Measurements from ENCODE around the gene RNU6-9.
"Not testable (repeated sequence)": the region's sequence is repeated elsewhere in the genome, so short reads cannot be mapped to it uniquely, and the experiment has no call there.

The RNU6-9 gene

DNA sequence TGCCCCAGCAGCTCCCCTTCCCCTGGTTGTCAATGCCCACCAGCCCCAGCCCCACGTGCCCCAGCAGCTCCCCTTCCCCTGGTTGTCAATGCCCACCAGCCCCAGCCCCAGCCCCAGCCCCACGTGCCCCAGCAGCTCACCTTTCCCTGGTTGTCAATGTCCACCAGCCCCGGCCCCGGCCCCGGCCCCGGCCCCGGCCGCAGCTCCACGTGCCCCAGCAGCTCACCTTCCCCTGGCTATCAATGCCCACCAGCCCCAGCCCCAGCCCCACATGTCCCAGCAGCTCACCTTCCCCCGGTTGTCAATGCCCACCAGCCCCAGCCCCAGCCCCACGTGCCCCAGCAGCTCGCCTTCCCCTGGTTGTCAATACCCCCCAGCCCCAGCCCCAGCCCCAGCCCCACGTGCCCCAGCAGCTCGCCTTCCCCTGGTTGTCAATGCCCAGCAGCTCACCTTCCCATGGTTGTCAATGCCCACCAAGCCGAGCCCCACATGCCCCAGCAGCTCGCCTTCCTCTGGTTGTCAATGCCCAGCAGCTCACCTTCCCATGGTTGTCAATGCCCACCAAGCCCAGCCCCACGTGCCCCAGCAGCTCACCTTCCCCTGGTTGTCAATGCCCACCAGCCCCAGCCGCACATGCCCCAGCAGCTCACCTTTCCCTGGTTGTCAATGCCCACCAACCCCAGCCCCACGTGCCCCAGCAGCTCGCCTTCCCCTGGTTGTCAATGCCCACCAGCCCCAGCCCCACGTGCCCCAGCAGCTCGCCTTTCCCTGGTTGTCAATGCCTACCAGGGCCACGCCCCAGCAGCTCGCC, 14.3 kb upstream of the RNU6-9 start:
- not testable (repeated sequence) for DNase-seq (ENCODE audit: low spot score)

DNA sequence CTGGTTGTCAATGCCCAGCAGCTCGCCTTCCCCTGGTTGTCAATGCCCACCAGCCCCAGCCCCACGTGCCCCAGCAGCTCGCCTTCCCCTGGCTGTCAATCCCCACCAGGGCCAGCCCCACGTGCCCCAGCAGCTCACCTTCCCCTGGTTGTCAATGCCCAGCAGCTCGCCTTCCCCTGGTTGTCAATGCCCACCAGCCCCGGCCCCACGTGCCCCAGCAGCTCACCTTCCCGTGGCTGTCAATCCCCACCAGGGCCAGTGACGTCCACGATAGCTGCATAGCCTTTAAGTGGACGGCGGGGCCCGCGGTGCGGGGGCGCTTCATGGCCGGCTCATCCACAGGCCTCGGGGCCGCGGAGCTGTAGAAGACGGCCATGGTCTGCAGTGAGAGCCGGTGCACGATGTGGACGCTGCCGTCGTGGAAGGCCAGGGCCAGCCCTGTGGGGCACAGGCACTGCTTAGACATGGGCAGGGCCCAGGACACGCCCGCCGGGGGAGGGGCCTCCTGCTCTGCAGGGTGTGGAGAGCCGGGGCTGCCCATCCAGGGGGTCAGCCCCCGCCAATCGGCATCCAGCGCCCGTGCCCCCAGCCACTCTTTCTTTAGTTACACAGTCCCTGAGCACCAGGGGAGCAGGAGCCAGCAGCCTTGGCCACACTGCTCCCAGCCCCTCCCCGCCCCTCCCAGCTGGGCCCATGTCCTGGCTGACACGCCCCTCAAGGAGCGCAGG, 13.4 kb upstream of the RNU6-9 start:
- DNase-seq (ENCODE audit: low spot score), result no peak

DNA sequence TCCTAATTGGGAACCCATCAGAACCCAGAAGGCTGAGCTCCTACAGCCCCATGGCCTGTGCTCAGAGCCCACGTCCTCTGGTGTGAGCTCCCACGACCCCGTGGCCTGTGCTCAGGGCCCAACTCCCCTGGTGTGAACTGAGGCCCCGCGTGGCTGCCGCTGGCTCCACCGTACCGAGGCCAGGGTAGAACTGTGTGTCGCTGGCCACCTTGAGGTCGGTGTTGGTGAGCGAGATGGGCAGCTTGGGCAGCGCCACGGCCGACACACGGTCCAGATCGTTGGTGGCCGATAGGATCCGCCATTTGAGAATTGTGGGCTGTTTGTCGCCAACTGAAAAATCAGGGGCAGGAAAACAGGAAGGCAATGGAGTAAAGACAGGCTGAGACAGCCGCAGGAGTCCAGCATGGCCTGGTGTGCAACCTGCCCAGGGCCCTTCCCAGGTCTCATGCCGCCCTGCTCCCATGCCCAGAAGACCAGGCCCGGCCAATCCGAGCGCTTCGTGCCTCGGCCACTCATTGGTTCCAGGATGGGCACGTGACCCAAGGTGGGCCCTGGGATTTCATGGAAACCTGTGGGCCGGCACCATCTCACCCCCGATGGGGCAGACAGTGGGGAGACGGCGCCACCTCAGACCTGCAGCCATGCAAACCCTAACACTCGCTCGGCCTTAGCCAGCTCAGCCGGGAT, 11.8 kb upstream of the RNU6-9 start:
- no peak for DNase-seq (ENCODE audit: low spot score)

DNA sequence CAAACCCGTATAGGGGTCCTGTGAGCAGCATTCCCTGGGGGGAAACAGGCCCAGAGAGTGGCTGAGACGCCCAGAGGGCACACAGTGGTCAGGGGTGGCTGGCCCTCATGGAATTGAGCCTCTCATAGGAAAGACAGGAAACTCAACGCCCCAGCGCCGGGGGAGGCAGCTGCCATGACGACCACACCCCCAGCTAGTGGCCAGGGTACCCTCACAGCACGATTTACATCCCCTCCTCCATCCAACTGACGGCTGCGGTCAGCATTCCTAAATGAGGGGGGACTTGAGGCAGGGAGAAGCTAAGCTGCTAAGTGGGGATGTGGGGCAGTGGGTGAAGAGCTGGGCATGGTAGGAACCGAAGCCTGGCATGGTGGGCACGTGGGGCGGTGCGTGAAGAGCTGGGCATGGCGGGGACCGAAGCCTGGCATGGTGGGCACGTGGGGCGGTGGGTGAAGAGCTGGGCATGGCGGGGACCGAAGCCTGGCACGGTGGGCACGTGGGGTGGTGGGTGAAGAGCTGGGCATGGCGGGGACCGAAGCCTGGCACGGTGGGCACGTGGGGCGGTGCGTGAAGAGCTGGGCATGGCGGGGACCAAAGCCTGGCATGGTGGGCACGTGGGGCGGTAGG, 10.3 kb upstream of the RNU6-9 start:
- no peak for DNase-seq (ENCODE audit: low spot score)

DNA sequence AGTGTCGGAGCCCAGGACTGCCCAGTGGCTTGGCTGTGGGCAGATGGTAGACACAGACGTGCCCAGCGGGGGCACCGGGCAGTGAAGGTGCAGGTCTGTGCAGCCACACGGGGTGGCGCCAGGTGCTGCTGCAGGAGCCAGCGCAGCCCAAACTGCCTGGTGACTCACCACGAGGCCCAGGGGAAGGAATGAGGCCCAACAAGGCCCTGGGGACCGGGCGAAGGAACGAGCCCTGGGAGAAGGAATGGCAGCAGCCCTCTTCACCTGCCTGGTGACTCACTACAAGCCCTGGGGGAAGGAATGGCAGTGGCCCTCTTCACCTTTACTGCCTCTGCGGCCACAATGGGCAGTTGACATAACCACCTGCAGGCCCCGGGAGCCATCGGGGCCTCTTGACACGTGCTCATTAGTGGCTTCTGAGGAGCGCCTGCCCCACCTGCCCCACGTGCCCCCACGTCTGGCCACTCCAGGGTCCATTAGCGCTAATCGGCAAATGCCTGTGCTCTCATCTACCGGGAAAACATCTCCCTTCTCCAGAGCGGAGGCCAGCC, 9.5 kb upstream of the RNU6-9 start:
- no peak for DNase-seq (ENCODE audit: low spot score)

DNA sequence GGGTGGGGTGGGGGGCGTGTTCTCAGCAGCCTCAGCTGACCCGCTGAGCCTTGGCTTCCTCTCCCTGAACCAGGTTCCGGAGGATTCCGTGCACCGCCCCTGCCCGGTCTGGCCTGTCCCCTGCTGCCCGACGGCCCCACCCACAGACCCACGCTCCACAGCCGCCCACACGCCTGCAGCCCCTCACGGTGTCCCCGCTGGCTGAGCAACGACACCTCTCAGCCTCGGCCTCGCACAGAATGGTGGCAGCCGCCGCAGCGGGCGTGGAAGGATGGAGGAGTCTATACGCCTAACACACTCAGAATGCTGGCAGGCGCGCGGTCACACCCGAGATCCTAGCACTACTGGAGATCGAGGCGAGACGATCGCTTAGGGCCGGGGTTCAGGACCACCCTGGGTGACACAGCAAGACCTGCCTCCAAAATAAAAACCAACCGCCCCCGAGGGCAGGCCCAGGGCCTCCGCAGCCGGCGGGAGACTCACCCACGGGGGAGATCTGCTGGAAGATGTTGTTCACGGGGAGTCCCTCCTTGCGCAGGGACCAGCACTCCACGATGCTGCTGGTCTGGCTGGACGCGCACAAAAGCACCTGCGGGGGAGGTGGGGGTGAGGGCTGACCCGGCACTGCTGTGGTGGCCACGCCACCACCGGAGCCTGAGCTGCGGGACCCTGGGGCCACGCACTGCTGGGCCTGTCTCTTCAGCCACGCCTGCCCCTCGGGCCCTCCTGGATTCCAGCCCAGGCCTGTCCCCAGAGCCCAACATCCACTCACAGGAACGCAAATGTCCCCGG, 8.7 kb upstream of the RNU6-9 start:
- no peak for DNase-seq (ENCODE audit: low spot score)

DNA sequence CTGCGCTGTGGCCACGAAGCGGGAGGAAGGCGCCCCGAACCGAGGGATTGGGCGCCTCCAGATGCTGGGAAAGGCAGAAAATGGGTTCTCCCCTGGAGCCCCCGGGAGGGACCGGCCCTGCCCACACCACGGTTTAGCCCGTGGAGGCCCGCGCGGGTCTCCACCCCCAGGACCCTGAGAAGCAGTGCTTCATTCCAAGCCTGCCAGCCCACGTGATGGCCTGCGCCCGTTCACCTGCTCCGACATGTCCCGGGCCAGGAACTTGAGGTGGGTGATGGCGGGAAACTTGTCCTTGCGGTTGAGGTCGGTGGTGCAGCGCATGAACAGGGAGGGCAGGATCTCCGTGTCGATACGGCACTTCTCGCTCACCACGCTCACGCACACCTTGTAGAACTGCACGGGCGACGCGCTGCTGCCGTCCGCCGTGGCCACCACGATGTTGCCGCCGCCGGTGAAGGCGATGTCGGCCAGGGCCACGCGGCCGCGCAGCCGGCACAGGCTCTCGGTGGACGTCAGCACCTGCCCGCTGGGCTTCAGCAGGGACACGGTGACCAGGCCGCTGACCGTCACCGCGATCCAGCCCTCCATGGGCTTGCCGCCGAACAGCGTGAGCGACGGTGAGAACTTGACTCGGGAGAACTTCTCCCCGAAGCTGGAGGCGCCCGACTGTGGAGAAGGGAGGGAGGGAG, 7.6 kb upstream of the RNU6-9 start:
- no peak for DNase-seq (ENCODE audit: low spot score)

DNA sequence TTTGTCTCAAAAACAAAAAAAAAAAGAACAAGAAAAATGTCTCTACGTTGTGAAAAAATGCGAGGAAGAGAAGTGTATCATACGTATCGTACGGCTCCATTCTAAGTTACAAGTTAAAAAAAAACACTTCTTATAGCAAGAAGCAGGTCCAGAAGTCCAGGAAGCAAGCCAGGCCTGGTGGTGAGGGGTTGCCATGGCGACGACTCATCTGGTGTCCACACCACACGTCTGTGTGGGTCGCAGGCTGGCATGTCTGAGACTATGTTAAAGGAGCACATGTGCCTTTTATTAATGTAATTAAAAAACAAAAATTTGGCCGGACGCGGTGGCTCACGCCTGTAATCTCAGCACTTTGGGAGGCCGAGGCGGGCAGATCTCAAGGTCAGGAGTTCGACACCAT, 6.2 kb upstream of the RNU6-9 start:
- no peak for DNase-seq (ENCODE audit: low spot score)

DNA sequence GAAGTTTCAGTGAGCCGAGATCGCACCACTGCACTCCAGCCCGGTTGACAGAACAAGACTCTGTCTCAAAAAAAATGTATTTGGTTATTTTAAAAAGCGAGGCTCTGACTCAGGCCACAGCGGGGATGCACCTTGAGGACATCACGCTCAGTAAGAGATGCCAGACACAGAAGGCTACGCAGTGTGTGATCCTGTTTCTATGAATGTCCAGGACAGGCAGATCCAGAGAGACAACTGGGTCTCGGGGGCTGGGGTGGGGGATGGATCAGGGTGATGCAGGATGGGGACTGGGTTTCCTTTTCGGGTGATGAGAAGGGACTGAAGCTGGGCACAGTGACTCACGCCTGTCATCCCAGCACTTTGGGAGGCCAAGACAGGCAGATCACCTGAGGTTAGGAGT, 5.7 kb upstream of the RNU6-9 start:
- no peak for DNase-seq (ENCODE audit: low spot score)

DNA sequence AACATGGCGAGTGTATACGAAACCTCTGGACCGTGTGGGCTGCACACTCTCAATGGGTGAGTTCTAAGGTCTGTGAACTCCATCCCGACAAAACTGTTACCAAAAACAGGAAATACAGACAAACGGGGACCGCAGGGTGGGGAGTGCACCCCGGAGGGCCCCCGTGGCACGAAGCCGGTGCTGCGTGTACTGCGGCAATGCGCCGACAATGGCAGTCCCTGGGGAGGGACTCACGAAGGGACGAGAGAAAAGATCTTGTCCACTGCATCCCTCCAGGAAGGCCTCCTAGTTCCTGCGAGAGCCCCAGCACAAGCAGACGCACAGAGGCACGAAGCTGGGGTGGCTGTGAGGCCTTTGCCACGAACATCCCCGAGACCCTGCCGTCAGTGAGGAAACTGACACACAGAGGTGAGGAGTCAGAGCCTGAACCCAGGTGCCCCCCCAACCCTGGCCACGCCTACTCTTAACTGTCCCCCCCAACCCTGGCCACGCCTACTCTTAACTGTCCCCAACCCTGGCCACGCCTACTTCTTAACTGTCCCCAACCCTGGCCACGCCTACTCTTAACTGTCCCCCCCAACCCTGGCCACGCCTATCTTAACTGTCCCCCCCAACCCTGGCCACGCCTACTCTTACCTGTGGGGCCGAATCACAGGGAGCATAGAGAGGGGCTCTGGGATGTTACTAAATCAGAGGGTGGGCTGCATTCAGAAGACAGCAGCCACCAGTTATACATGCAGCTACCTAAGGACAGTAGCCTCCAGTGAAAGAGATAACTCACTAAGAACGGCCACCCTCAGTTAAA, 4.5 kb upstream of the RNU6-9 start:
- DNase-seq (ENCODE audit: low spot score), result no peak

DNA sequence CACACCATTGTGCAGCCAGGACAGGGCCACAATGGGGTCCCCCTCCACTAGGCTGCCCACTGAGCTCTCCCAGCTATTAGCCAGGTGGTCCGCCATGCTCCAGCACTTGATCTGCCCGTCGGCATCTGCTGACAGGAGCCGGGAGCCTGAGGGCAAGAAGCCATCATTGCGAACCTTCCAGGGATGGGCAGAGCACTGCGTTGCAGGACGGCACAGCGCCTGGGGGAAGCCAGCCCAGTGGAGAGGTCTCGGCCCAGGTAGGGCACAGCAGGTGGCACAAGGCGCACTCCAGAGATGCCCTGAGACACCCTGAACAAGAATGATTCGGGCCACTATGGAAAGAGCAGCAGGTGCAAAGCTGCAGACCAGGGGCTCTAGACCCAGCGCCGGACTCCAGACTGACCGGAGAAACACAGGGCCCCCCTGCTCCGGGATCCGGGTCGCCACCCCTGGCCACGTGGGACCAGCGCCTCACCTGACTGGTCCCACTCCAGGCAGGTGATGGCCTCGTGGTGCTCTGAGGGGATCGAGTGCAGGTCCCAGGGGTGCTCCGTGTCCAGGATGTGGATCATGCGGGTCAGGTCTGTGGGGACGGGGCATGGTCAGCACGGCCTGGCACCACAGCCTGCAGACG, 3.5 kb upstream of the RNU6-9 start:
- DNase-seq (ENCODE audit: low spot score), result no peak

DNA sequence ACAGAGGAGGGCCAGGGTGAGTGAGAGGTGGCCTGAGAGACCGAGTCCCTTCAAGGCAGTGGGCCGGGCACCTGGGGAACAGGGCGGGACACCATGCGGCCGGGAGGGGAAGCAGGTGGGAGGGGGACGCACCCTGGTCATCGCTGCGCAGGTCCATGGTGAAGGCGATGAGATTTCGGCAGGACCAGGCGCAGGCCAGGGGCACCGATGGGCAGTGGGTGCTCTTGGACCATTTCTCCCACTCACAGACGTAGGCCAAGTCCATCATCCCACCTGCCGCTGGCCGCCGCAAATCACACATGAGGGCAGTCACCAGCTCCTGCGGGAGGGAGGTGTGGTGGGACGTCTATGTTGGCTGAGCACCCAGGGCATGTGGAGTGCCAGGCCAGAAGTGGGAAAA, 2.5 kb upstream of the RNU6-9 start:
- DNase-seq (ENCODE audit: low spot score), result no peak

DNA sequence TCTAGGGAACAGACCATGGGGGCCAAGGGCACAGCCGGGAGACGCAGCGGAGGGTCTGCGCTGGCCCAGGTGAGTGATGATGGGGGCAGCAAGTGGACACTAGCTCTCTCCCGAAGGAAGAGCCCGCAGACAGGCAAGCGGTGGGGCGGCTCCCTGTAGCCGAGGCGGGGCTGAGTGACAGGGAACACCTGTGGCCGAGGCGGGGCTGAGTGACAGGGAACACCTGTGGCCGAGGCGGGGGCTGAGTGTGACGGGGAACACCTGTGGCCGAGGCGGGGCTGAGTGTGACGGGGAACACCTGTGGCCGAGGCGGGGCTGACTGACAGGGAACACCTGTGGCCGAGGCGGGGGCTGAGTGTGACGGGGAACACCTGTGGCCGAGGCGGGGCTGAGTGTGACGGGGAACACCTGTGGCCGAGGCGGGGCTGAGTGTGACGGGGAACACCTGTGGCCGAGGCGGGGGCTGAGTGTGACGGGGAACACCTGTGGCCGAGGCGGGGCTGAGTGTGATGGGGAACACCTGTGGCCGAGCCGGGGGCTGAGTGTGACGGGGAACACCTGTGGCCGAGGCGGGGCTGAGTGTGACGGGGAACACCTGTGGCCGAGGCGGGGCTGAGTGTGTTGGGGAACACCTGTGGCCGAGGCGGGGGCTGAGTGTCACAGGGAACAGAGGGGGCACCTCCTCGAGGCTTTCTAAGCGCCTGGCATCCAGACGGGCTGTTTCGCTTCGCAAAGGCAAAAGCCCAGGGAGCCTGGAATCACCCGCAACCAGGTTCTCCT, 1.7 kb upstream of the RNU6-9 start:
- DNase-seq (ENCODE audit: low spot score), result not testable (repeated sequence)

DNA sequence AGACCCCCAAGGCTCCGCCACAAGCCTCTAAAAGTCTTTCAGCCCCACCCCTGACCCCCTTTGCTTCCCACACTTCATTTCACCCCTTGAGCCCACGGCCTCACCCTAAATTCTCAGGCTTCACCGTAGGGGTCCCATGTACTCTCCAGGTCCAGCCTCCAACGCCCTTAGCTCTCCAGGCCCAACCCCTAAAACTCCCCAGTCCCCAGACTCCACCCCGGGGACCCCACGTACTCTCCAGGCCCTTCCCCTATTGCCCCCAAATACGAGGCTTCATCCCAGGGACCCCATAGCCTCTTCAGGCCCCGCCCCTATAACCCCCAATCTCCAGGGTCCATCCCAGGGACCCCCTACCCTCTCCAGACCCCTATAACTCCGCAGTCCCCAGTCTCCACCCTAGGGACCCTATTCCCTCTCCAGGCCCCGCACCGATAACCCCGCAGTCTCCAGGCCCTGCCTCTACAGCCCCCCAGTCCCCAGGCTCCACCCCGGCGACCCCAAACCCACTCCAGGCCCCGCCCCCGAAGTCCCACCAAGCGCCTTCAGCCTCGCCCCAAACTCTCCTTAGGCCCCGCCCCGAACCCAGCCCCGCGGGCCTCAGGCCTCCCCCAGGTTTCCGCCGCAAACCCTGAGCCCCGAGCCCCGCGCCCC, 916 bp upstream of the RNU6-9 start:
- no peak for DNase-seq (ENCODE audit: low spot score)

DNA sequence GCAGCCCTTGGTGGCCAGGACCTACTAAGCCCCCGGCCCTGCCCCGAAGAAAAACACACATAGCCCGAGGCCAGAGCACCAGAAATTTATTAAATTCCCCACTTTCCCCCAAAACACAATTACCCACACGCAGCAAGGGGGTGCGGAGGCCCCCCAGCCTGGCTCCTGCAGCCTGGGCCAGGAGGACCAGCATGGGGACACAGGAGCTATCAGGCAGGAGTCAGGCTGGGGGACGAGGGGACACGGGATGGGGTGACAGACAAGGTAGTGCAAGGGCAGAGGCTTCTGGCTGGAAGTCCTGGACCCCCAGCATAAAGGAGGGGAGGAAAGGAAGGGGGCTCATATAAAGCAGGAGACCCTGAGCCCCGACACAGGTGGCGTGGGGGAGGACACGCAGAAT, 3.1 kb downstream of the RNU6-9 start:
- DNase-seq (ENCODE audit: low spot score), result no peak

DNA sequence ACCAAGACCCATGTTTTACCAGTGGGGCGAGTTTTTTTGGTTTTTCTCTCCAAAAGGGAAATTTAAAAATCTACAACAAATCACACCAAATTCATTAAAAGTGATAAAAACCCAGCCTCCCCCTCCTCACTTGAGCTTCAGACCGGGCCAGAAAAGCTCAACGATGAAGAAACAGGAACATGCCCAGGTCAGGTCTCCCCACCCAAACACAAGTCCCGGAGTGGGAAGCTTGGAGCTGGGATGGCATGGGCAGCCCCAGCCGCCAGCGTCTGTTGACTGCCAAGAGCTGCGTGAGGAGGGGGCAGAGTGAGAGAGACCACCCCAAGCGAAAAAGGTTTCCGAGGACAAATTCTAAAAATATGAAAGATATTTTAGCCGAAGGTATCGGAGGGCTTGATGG, 3.7 kb downstream of the RNU6-9 start:
- no peak for DNase-seq (ENCODE audit: low spot score)

DNA sequence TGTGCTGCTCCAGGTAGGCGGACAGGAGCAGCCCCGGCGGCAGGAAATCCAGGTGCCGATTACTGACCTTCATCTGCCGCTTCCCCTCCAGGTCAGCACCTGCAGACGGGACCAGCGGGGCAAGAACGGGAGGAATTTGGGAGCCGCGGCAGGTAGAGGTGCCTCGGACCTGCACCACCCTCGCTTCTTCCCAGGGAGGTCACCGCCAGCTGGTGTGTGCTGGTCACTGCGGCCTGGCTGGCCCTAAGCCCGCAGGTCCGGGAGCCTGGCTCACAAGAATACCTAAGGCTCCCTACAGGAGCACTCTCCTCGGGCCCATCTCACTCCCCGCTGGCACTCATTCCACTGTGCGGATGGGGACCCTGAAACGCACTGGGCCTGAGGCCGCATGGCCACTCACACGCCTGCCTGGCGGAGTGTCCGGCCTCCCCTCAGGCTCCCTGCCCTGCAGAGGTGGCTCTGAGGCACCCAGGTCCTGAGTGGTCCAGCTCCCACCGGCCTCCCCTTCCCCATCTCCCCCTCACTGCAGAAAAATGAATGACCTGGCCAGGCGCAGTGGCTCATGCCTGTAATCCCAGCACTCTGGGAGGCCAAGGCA, 4.3 kb downstream of the RNU6-9 start:
- DNase-seq (ENCODE audit: low spot score), result no peak

DNA sequence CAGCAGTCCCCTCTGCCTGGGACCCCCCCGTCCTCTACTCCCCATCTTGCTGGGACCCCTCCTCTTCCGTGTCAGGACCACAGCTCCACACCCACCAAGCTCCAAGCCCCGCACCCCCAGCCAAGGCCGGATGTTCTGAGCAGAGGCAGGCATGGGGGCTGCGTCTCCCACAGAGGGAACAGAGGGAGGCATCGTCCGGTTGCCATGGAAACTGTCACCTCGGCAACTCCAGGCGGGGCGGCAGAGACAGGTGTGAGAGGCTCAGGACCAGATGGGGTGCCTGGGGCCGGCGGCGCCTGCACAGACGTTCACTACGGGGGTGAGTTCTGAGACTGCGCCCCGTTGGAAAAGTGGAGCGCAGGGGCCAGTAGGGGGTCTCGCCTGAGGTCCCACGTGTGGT, 5.4 kb downstream of the RNU6-9 start:
- no peak for DNase-seq (ENCODE audit: low spot score)

All from pons (tissue), 1 donor.